Common myeloid progenitor, CD34-positive (primary cell): ENCODE results near the gene NSD1.
"Not testable (repeated sequence)": the region's sequence is repeated elsewhere in the genome, so short reads cannot be mapped to it uniquely, and the experiment has no call there.

Experiments
- CTCF ChIA-PET: fragments of 350-600 bp; sonication (Branson Sonifier 250); formaldehyde crosslinking; loops from one replicate; lab custom pipeline; 2021; ENCODE audit warnings: antibody characterized with exemption; lab: Charles Lee
- POLR2A ChIA-PET: fragments of 350-600 bp; sonication (Branson Sonifier 250); formaldehyde crosslinking; loops from one replicate; lab custom pipeline; 2021; ENCODE audit warnings: antibody characterized with exemption; lab: Charles Lee
- DNase-seq, 3 donors: peaks; one replicate each; pipeline versions ENCODE4 v3.0.0 to v3.0.0-alpha.2; 2013
- H3K27ac ChIP-seq, 2 experiments: 1 replicate in 1 of 2; 2 replicates in 1 of 2; pipeline ENCODE4 v1.7.0; 2013; ENCODE audit warnings: inconsistent platforms in 2 of 2, low read length in 2 of 2, mild to moderate bottlenecking in 2 of 2, low read depth in 1 of 2, moderate library complexity in 1 of 2; ENCODE audit not compliant: severe bottlenecking in 2 of 2, insufficient read depth in 1 of 2, poor library complexity in 1 of 2
- H3K27me3 ChIP-seq, 5 experiments: replicated peaks in 2 of 5; 1 replicate in 3 of 5; 2 replicates in 2 of 5; pipeline versions ENCODE4 v1.6.1 to v1.7.0; 2013; ENCODE audit warnings: low read length in 4 of 5, mild to moderate bottlenecking in 2 of 5, moderate library complexity in 2 of 5, inconsistent platforms in 1 of 5; ENCODE audit not compliant: insufficient read depth in 5 of 5, control insufficient read depth in 4 of 5
- H3K36me3 ChIP-seq, 4 experiments: 1 replicate in 2 of 4; 2 replicates in 2 of 4; pipeline versions ENCODE4 v1.6.1 to v1.7.0; 2013; ENCODE audit warnings: low read length in 3 of 4, control low read depth in 1 of 4, mild to moderate bottlenecking in 1 of 4; ENCODE audit not compliant: control insufficient read depth in 4 of 4, insufficient read depth in 4 of 4
- H3K4me1 ChIP-seq, 4 experiments: 1 replicate in 3 of 4; 2 replicates in 1 of 4; pipeline versions ENCODE4 v1.6.1 to v1.7.1; 2013; ENCODE audit warnings: low read length in 3 of 4, mild to moderate bottlenecking in 3 of 4, control low read depth in 1 of 4, inconsistent platforms in 1 of 4, moderate library complexity in 1 of 4; ENCODE audit not compliant: control insufficient read depth in 4 of 4, insufficient read depth in 4 of 4; ENCODE audit errors: control extremely low read depth in 1 of 4
- H3K4me3 ChIP-seq, 7 experiments: 1 replicate in 4 of 7; 2 replicates in 3 of 7; pipeline versions ENCODE4 v1.5.1 to v1.7.0; 2013; ENCODE audit warnings: mild to moderate bottlenecking in 7 of 7, low read length in 6 of 7, moderate library complexity in 6 of 7, inconsistent platforms in 2 of 7, low read depth in 2 of 7, control low read depth in 1 of 7; ENCODE audit not compliant: insufficient read depth in 4 of 7, control insufficient read depth in 1 of 7; ENCODE audit errors: extremely low read depth in 1 of 7
- H3K9me3 ChIP-seq, 5 experiments: 1 replicate in 4 of 5; 2 replicates in 1 of 5; pipeline versions ENCODE4 v1.6.1 to v1.7.1; 2013; ENCODE audit warnings: low read length in 4 of 5, mild to moderate bottlenecking in 2 of 5, inconsistent platforms in 1 of 5, low read depth in 1 of 5, moderate library complexity in 1 of 5; ENCODE audit not compliant: control insufficient read depth in 4 of 5, insufficient read depth in 2 of 5; ENCODE audit errors: control extremely low read depth in 1 of 5
- WGBS: methylation state at CpG from one replicate; pipeline ENCODE4 v1.1.5; 2013; ENCODE audit not compliant: insufficient coverage; 5-methylcytosine and 5-hydroxymethylcytosine counted together

The NSD1 gene

GRCh38 chr5:177162379-177162778, 28.8 kb downstream of the NSD1 start:
- 97% methylated on average over 6 of the region's 6 CpGs for WGBS
- CTCF ChIA-PET = interaction anchor here (0.8 kb wide), 1 partner anchor 611 kb away, joined by 3 read pairs; no protein-coding TSS in a partner anchor
- H3K27me3 ChIP-seq = no peaks in the 10 kb centered on the region
- no peak overlapping the region for H3K4me3 ChIP-seq
- DNase-seq = no peak
- H3K36me3 ChIP-seq = peaks cover 4 to 37% (median 8%) of the 10 kb centered on the region in 4 experiments
- no peaks in the 10 kb centered on the region for H3K4me1 ChIP-seq
- POLR2A ChIA-PET = no interaction called here
- no peak overlapping the region for H3K27ac ChIP-seq
- no peaks in the 10 kb centered on the region for H3K9me3 ChIP-seq

GRCh38 chr5:177163500-177163899, 29.9 kb downstream of the NSD1 start:
- CTCF ChIA-PET = interaction anchor here (1.4 kb wide), 1 partner anchor 28 kb away, joined by 3 read pairs; no protein-coding TSS in a partner anchor
- WGBS = 100% methylated on average over 1 of the region's 2 CpGs
- POLR2A ChIA-PET = no interaction called here

GRCh38 chr5:177169271-177169670, 35.7 kb downstream of the NSD1 start:
- Histone ChIP-seq H3K36me3 (peaks cover 9 to 23% (median 14%) of the 10 kb centered on the region in 4 experiments), H3K4me1 (no peaks in the 10 kb centered on the region), H3K27ac (no peak overlapping the region), H3K9me3 (no peaks in the 10 kb centered on the region), H3K27me3 (no peaks in the 10 kb centered on the region), H3K4me3 (no peak overlapping the region)
- ChIA-PET CTCF (no interaction called here), POLR2A (interaction anchor here (0.6 kb wide), 1 partner anchor 176 kb away, joined by 5 read pairs; no protein-coding TSS in a partner anchor)
- WGBS = 97% methylated on average over 15 of the region's 15 CpGs
- no peak for DNase-seq

More at GRCh38 chr5:177163500-177163899, 29.9 kb downstream of the NSD1 start:
- Histone ChIP-seq H3K27me3 (no peaks in the 10 kb centered on the region), H3K27ac (no peak overlapping the region), H3K4me3 (no peak overlapping the region), H3K9me3 (no peaks in the 10 kb centered on the region), H3K4me1 (no peaks in the 10 kb centered on the region), H3K36me3 (peaks cover 4 to 33% (median 8%) of the 10 kb centered on the region in 4 experiments)
- DNase-seq = no peak

GRCh38 chr5:177171961-177172360, 38.4 kb downstream of the NSD1 start:
- H3K36me3 ChIP-seq = peaks cover 5 to 15% (median 10%) of the 10 kb centered on the region in 4 experiments
- H3K9me3 ChIP-seq = no peaks in the 10 kb centered on the region
- no peaks in the 10 kb centered on the region for H3K27me3 ChIP-seq
- POLR2A ChIA-PET = no interaction called here
- WGBS = no CpG with 5 or more reads among the region's 2 CpGs
- peak overlapping the region in 1 of 2 experiments; percentile 14 for H3K27ac ChIP-seq
- CTCF ChIA-PET = no interaction called here
- no peaks in the 10 kb centered on the region for H3K4me1 ChIP-seq
- DNase-seq = no peak
- no peak overlapping the region for H3K4me3 ChIP-seq

- no peak overlapping the region for H3K27ac ChIP-seq
- peaks cover 0 to 12% (median 4%) of the 10 kb centered on the region in 4 experiments for H3K36me3 ChIP-seq
- ChIA-PET POLR2A (no interaction called here), CTCF (interaction anchor here (1.7 kb wide), 1 partner anchor 63 kb away, joined by 3 read pairs; no protein-coding TSS in a partner anchor)
- no peaks in the 10 kb centered on the region for H3K9me3 ChIP-seq
- 100% methylated on average over 4 of the region's 4 CpGs for WGBS
- H3K4me1 ChIP-seq = no peaks in the 10 kb centered on the region
- H3K27me3 ChIP-seq = no peaks in the 10 kb centered on the region
- H3K4me3 ChIP-seq = no peak overlapping the region
- no peak for DNase-seq
Observed at GRCh38 chr5:177175336-177175735, 41.8 kb downstream of the NSD1 start.

- Histone ChIP-seq H3K4me1 (no peaks in the 10 kb centered on the region), H3K36me3 (peaks cover 0 to 9% (median 4%) of the 10 kb centered on the region in 4 experiments), H3K4me3 (no peak overlapping the region), H3K27me3 (no peaks in the 10 kb centered on the region), H3K27ac (no peak overlapping the region), H3K9me3 (no peaks in the 10 kb centered on the region)
- WGBS = 100% methylated on average over 2 of the region's 8 CpGs
- ChIA-PET POLR2A (no interaction called here), CTCF (interaction anchor here (0.9 kb wide), 1 partner anchor 12 kb away, joined by 3 read pairs; no protein-coding TSS in a partner anchor)
- DNase-seq = no peak
Observed at GRCh38 chr5:177176175-177176711, 42.7 kb downstream of the NSD1 start.

GRCh38 chr5:177177847-177178437, 44.4 kb downstream of the NSD1 start:
- H3K4me3 ChIP-seq, DNase-seq, H3K36me3 ChIP-seq, H3K27ac ChIP-seq, H3K27me3 ChIP-seq, H3K9me3 ChIP-seq, H3K4me1 ChIP-seq, POLR2A ChIA-PET: not testable (repeated sequence)
- 100% methylated on average over 1 of the region's 9 CpGs for WGBS
- CTCF ChIA-PET = interaction anchor here (1.4 kb wide), 1 partner anchor 42 kb away, joined by 3 read pairs; no protein-coding TSS in a partner anchor
